K562 (cell line): ENCODE data around the gene DNMBP. TPM values are rescaled to one million over a fixed set of nuclear protein-coding genes. Genes with fewer than 3 reads are reported as not detected.

Source experiments
- FOSL1 ChIP-seq: fragments of 200-800 bp; sonication (Bioruptor generic); conservative IDR thresholded peaks from 2 replicates; pipeline ENCODE4 v1.6.1; 2016; ENCODE audit warnings: missing genetic modification characterization, missing compliant biosample characterization
- NR2F6 ChIP-seq: fragments of 450-650 bp; formaldehyde crosslinking; IDR thresholded peaks from 2 replicates; pipeline ENCODE4 v1.4.0; 2020; ENCODE audit warnings: mild to moderate bottlenecking
- ZFX ChIP-seq: sonication (generic); formaldehyde crosslinking; IDR thresholded peaks from 2 replicates; pipeline ENCODE4 v1.8.0; 2022; ENCODE audit warnings: mild to moderate bottlenecking, missing genetic modification reagents, moderate library complexity
- polyA plus RNA-seq, 8 experiments: library from polyadenylated mRNA; depleted of rRNA in 4 of 8; stranded (reverse) in 5 of 8; unstranded in 3 of 8; fragments of >200 nt; fragmentation: Nextera tagmentation in 2 of 8; fragmentation: Illumina TruSeq in 1 of 8; extraction: Ambion mirVana in 2 of 8; extraction: Trizol in 1 of 8; gene quantifications; 2 replicates each; pipeline versions ENCODE4 v1.2.1 to v1.2.3, GENCODE V29; 2011 to 2014; ENCODE audit warnings: inconsistent platforms in 1 of 8, missing spikeins in 1 of 8
- total RNA-seq, 7 experiments: library from RNA; depleted of rRNA in 6 of 7; stranded (reverse); fragments of >200 nt in 6 of 7; fragmentation: Illumina TruSeq in 2 of 7; extraction: Trizol in 2 of 7; gene quantifications; 2 replicates each; pipeline versions ENCODE4 v1.2.1 to v1.2.3, GENCODE V29; 2011 to 2021; ENCODE audit warnings: low replicate concordance in 1 of 7
- TF ChIP-seq, protein P1 (sequence below): fragments of 450-650 bp; IDR thresholded peaks from 2 replicates; pipeline ENCODE4 v1.6.1; 2016; ENCODE audit warnings: mild to moderate bottlenecking, moderate library complexity

The DNMBP gene
- total and polyA plus RNA-seq, 9 of the 15 experiments (the other 6 are each of a cell fraction or from before 2014, with no cell fraction given): 0.83 to 3.7 (median 2.2) TPM

DNA sequence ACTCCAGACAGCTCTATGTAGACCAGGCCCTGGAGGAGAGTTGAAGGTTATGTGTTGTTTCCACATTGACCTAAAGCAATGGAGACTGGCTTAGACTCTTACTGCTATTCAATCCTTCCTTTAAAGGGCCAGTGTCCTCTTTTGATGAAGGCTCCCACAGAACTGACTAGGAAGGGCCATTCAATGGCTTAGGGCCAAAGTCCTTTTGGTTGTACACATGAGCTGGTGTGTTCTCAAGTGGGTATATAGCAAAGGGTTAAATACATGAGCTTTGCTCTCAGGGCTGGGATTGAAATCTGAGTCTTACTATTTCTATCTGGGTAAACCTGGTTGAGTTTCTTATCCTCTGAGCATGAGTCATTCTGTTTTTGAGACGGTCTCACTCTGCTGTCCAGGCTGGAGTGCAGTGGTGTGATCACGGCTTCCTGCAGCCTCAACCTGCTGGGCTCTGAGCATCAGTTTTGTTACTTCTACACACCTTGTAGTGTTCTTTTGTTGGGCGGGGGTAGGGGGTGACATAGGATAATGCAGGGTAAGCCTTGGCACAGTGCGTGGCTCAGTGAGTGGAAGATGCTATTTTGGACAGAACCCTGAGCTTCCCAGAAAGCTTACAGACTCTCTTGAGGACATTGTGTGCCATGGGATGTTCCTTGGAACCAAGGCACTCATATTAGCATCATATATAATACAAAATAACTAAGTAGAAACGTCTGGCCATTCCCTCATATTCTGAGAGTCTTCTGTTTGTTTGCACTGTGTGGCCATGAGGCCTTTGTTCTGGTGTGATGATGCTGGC is 137.2 kb downstream of the DNMBP start (continued):
- TF ChIP-seq FOSL1 (tag) (0 out of 2 replicates have a peak, but pooled peaks have one; percentile 28), ZFX (CRISPR knock-in tag) (no peak), NR2F6 (no peak)
- TF ChIP-seq, protein P1, sequence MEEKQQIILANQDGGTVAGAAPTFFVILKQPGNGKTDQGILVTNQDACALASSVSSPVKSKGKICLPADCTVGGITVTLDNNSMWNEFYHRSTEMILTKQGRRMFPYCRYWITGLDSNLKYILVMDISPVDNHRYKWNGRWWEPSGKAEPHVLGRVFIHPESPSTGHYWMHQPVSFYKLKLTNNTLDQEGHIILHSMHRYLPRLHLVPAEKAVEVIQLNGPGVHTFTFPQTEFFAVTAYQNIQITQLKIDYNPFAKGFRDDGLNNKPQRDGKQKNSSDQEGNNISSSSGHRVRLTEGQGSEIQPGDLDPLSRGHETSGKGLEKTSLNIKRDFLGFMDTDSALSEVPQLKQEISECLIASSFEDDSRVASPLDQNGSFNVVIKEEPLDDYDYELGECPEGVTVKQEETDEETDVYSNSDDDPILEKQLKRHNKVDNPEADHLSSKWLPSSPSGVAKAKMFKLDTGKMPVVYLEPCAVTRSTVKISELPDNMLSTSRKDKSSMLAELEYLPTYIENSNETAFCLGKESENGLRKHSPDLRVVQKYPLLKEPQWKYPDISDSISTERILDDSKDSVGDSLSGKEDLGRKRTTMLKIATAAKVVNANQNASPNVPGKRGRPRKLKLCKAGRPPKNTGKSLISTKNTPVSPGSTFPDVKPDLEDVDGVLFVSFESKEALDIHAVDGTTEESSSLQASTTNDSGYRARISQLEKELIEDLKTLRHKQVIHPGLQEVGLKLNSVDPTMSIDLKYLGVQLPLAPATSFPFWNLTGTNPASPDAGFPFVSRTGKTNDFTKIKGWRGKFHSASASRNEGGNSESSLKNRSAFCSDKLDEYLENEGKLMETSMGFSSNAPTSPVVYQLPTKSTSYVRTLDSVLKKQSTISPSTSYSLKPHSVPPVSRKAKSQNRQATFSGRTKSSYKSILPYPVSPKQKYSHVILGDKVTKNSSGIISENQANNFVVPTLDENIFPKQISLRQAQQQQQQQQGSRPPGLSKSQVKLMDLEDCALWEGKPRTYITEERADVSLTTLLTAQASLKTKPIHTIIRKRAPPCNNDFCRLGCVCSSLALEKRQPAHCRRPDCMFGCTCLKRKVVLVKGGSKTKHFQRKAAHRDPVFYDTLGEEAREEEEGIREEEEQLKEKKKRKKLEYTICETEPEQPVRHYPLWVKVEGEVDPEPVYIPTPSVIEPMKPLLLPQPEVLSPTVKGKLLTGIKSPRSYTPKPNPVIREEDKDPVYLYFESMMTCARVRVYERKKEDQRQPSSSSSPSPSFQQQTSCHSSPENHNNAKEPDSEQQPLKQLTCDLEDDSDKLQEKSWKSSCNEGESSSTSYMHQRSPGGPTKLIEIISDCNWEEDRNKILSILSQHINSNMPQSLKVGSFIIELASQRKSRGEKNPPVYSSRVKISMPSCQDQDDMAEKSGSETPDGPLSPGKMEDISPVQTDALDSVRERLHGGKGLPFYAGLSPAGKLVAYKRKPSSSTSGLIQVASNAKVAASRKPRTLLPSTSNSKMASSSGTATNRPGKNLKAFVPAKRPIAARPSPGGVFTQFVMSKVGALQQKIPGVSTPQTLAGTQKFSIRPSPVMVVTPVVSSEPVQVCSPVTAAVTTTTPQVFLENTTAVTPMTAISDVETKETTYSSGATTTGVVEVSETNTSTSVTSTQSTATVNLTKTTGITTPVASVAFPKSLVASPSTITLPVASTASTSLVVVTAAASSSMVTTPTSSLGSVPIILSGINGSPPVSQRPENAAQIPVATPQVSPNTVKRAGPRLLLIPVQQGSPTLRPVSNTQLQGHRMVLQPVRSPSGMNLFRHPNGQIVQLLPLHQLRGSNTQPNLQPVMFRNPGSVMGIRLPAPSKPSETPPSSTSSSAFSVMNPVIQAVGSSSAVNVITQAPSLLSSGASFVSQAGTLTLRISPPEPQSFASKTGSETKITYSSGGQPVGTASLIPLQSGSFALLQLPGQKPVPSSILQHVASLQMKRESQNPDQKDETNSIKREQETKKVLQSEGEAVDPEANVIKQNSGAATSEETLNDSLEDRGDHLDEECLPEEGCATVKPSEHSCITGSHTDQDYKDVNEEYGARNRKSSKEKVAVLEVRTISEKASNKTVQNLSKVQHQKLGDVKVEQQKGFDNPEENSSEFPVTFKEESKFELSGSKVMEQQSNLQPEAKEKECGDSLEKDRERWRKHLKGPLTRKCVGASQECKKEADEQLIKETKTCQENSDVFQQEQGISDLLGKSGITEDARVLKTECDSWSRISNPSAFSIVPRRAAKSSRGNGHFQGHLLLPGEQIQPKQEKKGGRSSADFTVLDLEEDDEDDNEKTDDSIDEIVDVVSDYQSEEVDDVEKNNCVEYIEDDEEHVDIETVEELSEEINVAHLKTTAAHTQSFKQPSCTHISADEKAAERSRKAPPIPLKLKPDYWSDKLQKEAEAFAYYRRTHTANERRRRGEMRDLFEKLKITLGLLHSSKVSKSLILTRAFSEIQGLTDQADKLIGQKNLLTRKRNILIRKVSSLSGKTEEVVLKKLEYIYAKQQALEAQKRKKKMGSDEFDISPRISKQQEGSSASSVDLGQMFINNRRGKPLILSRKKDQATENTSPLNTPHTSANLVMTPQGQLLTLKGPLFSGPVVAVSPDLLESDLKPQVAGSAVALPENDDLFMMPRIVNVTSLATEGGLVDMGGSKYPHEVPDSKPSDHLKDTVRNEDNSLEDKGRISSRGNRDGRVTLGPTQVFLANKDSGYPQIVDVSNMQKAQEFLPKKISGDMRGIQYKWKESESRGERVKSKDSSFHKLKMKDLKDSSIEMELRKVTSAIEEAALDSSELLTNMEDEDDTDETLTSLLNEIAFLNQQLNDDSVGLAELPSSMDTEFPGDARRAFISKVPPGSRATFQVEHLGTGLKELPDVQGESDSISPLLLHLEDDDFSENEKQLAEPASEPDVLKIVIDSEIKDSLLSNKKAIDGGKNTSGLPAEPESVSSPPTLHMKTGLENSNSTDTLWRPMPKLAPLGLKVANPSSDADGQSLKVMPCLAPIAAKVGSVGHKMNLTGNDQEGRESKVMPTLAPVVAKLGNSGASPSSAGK: no peak
